Kidney (tissue), 14 donors: ENCODE data around the gene CHD9. TPM values are rescaled to one million over a fixed set of nuclear protein-coding genes. Genes with fewer than 3 reads are reported as not detected.

Experiments
- DNase-seq, 5 donors: peaks; one replicate each; pipeline ENCODE4 v3.0.0-alpha.2; 2013 to 2020
- FAIRE-seq: peaks from 2 replicates; lab custom pipeline; 2012; peaks lifted over from hg19 to GRCh38; lab: Jason Lieb, UNC
- H3K27ac ChIP-seq, 2 donors: one replicate each; pipeline ENCODE4 v1.7.0; 2013; ENCODE audit warnings: low read depth in 2 of 2, low read length in 2 of 2, inconsistent platforms in 1 of 2
- H3K27me3 ChIP-seq: one replicate; pipeline ENCODE4 v1.7.1; 2013; ENCODE audit warnings: low read length, inconsistent platforms; ENCODE audit not compliant: control insufficient read depth, insufficient read depth
- H3K36me3 ChIP-seq, 3 donors: one replicate each; pipeline versions ENCODE4 v1.7.0 to v1.7.1; 2013; ENCODE audit warnings: low read length in 3 of 3, control low read depth in 1 of 3, inconsistent platforms in 1 of 3; ENCODE audit not compliant: insufficient read depth in 3 of 3, control insufficient read depth in 2 of 3
- H3K4me1 ChIP-seq, 3 donors: one replicate each; pipeline versions ENCODE4 v1.7.0 to v1.7.1; 2013; ENCODE audit warnings: low read length in 3 of 3, inconsistent platforms in 1 of 3, low read depth in 1 of 3; ENCODE audit not compliant: control insufficient read depth in 2 of 3, insufficient read depth in 2 of 3
- H3K4me3 ChIP-seq, 3 donors: one replicate each; pipeline versions ENCODE4 v1.7.0 to v1.8.1; 2013; ENCODE audit warnings: low read length in 3 of 3, control low read depth in 1 of 3, inconsistent platforms in 1 of 3
- H3K9ac ChIP-seq, 3 donors: one replicate each; pipeline versions ENCODE4 v1.7.0 to v1.7.1; 2013; ENCODE audit warnings: low read length in 3 of 3, control low read depth in 1 of 3, inconsistent platforms in 1 of 3
- H3K9me3 ChIP-seq, 3 donors: one replicate each; pipeline versions ENCODE4 v1.7.0 to v1.7.1; 2013; ENCODE audit warnings: low read length in 3 of 3, control low read depth in 1 of 3, inconsistent platforms in 1 of 3; ENCODE audit not compliant: control insufficient read depth in 2 of 3, insufficient read depth in 1 of 3
- CTCF ChIP-seq: IDR thresholded peaks from 3 replicates; pipeline ENCODE4 v1.5.1; 2012; ENCODE audit warnings: mild to moderate bottlenecking, moderate library complexity, borderline replicate concordance; ENCODE audit not compliant: insufficient read depth; ENCODE audit errors: extremely low read depth
- intact Hi-C: fragments of 100-400 bp; cut with DNase I; formaldehyde crosslinking; loops from one replicate; pipeline ENCODE4 v1.11.1; 2022
- polyA plus RNA-seq: library from polyadenylated mRNA; stranded (reverse); fragments of 350-450 nt; fragmentation: Illumina TruSeq; extraction: RNeasy Lipid Tissue Mini Kit (QIAGEN cat#74804); gene quantifications from one replicate; pipeline ENCODE4 v1.2.3, GENCODE V29; 2014; ENCODE audit warnings: low read depth, low replicate concordance; ENCODE audit not compliant: insufficient read depth
- total RNA-seq: library from RNA; stranded (reverse); fragmentation: NEBNext Ultra II Directional; extraction: Animal tissue kit (Norgen Biotek cat#: 25700); gene quantifications from one replicate; pipeline ENCODE4 v1.2.1, GENCODE V29; 2021
- donor health status: control.
- donor health status: control.
- donor health status: control.
- donor health status: control.
- donor health status: control.
- donor health status: DM: yes; HTN: yes; CAD: no.
- donor health status: Normal renal cell carcinoma (clear cell type).

The CHD9 gene
- total and polyA plus RNA-seq, 2 donors from 2014 or later = 9.4 to 83.7 TPM

- no peak overlapping the region for H3K27ac ChIP-seq
- no peaks in the 10 kb centered on the region for H3K27me3 ChIP-seq
- H3K9me3 ChIP-seq = no peaks in the 10 kb centered on the region
- FAIRE-seq = no peak
- DNase-seq = no peak
- H3K4me1 ChIP-seq = no peaks in the 10 kb centered on the region
- intact Hi-C loops = no loop called here
- no peaks in the 10 kb centered on the region for H3K36me3 ChIP-seq
- no peak overlapping the region for H3K9ac ChIP-seq
- no peak for TF ChIP-seq CTCF
- no peak overlapping the region for H3K4me3 ChIP-seq
These were observed 88.2 kb downstream of the CHD9 start for GRCh38 chr16:53142823-53143568.

GRCh38 chr16:53147500-53148065, 92.8 kb downstream of the CHD9 start:
- intact Hi-C loops = no loop called here
- Histone ChIP-seq H3K27ac (no peak overlapping the region), H3K27me3 (no peaks in the 10 kb centered on the region), H3K9me3 (peaks cover 0 to 8% (median 0%) of the 10 kb centered on the region in 3 donors), H3K4me3 (no peak overlapping the region), H3K9ac (no peak overlapping the region), H3K36me3 (no peaks in the 10 kb centered on the region), H3K4me1 (peaks cover 0 to 10% (median 4%) of the 10 kb centered on the region in 3 donors)
- no peak for DNase-seq
- no peak for TF ChIP-seq CTCF
- no peak for FAIRE-seq

- H3K9ac ChIP-seq = no peak overlapping the region
- no peaks in the 10 kb centered on the region for H3K36me3 ChIP-seq
- peaks cover 0 to 8% (median 0%) of the 10 kb centered on the region in 3 donors for H3K9me3 ChIP-seq
- peaks cover 0 to 10% (median 4%) of the 10 kb centered on the region in 3 donors for H3K4me1 ChIP-seq
- FAIRE-seq (no peak), DNase-seq (no peak)
- intact Hi-C loops = no loop called here
- no peak overlapping the region for H3K4me3 ChIP-seq
- no peak for TF ChIP-seq CTCF
- no peaks in the 10 kb centered on the region for H3K27me3 ChIP-seq
- H3K27ac ChIP-seq = no peak overlapping the region
These were observed 96.0 kb downstream of the CHD9 start for GRCh38 chr16:53150769-53151168.
